GM21786 (cell line): Measurements from ENCODE around the gene SLC4A3.

Experiments used
- ATAC-seq: cut with Tn5 transposase; IDR thresholded peaks from one replicate; pipeline ENCODE4 v1.9.1; 2021; ENCODE audit not compliant: unreplicated experiment

Gene SLC4A3, protein sequence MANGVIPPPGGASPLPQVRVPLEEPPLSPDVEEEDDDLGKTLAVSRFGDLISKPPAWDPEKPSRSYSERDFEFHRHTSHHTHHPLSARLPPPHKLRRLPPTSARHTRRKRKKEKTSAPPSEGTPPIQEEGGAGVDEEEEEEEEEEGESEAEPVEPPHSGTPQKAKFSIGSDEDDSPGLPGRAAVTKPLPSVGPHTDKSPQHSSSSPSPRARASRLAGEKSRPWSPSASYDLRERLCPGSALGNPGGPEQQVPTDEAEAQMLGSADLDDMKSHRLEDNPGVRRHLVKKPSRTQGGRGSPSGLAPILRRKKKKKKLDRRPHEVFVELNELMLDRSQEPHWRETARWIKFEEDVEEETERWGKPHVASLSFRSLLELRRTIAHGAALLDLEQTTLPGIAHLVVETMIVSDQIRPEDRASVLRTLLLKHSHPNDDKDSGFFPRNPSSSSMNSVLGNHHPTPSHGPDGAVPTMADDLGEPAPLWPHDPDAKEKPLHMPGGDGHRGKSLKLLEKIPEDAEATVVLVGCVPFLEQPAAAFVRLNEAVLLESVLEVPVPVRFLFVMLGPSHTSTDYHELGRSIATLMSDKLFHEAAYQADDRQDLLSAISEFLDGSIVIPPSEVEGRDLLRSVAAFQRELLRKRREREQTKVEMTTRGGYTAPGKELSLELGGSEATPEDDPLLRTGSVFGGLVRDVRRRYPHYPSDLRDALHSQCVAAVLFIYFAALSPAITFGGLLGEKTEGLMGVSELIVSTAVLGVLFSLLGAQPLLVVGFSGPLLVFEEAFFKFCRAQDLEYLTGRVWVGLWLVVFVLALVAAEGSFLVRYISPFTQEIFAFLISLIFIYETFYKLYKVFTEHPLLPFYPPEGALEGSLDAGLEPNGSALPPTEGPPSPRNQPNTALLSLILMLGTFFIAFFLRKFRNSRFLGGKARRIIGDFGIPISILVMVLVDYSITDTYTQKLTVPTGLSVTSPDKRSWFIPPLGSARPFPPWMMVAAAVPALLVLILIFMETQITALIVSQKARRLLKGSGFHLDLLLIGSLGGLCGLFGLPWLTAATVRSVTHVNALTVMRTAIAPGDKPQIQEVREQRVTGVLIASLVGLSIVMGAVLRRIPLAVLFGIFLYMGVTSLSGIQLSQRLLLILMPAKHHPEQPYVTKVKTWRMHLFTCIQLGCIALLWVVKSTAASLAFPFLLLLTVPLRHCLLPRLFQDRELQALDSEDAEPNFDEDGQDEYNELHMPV

GRCh38 chr2:219627103-219628100, at the start of gene SLC4A3:
Gene SLC4A3 (plus strand): TSS chr2:219627630. CDS start chr2:219627993, 363 bp downstream.
- ATAC-seq, result no peak

DNA sequence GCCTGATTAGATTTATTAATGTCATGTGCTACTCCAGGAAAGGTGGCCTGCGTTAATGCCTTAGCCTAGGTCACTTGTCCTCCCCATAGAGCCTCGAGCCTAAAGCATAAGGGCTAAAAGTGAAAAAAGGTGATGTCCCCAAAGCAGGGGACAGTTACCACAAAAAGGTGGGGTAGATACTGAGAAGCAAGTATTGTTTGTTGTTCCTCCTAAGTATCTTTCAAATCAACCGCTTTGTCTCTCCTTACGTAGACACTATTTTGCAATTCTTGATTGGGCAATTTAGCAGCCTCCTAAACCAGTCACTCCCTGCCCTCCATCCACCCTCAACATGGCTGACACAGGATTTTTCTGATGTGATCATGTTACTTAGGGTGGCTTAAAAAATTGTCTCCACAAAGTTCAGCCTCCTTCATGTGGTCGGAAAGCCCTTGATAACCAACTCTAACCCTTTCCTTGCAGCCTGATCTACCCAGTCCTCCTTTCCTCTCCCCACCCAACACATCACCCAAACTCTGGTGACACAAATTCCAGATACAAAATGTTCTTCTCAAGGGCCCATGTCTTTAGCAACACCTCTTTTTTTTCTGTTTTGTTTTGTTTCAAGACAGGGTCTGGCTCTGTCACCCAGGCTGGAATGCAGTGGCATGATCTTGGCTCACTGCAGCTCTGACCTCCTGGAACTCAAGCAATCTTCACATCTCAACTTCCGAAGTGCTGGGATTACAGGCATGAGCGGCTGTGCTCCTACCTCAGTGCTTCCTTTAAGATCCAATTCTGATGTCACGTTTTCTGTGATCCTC, 48.4 kb upstream of the SLC4A3 start:
- ATAC-seq, result no peak

DNA sequence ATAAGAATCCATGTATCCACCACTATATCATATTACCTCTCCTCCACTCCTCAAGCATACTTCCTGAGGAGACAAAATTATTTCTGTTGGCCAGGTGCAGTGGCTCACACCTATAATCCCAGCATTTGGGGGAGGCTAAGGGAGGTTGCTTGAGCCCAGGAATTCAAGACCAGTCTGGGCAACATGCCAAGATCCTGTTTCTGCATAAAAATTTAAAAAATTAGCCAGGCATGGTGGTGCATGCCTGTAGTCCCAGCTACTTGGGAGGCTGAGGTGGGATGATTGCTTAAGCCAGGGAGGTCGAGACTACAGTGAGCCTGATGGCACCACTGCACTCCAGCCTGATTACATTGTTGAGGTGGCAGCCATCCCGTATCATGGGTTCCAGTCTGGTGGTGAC, 46.1 kb upstream of the SLC4A3 start:
- no peak for ATAC-seq

DNA sequence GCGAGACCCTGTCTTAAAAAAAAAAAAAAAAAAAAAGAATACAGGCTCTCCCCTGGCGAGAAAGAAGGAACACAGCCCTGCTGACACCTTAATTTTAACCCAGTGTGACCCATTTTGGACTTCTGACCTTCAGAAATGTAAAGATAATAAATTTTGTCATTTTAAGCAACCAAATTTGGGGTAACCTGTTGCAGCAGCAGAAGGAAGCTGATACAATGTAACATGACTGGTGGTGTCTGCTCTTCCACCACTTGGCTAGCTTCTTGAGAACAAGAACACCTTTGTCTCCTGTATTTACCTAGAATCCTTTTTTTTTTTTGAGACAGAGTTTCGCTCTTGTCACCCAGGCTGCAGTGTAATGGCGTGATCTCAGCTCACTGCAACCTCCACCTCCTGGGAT, 36.3 kb upstream of the SLC4A3 start:
- no peak for ATAC-seq

GRCh38 chr2:219592736-219593135, 34.7 kb upstream of the SLC4A3 start:
- ATAC-seq, result no peak

GRCh38 chr2:219593154-219593553, 34.3 kb upstream of the SLC4A3 start:
- no peak for ATAC-seq

DNA sequence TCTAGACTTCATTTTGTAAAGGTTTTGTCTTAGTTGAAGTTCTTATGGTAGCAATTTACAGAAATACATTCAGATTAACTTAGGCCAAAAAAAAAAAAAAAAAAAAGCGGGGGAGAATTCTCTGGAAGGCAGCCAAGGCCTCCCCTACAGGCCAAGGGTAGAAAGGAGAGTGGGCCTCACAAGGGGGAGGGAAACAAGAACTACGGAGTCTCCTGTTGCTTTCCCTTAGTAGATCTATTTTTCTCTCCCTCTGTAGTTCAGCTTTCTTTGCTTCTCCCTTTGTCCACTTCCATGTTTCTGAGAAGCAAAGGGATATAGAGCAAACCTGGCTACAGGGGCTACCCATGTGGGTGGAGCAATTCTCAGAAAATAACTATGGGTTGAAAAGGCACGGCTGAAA, 32.2 kb upstream of the SLC4A3 start:
- ATAC-seq, result no peak

DNA sequence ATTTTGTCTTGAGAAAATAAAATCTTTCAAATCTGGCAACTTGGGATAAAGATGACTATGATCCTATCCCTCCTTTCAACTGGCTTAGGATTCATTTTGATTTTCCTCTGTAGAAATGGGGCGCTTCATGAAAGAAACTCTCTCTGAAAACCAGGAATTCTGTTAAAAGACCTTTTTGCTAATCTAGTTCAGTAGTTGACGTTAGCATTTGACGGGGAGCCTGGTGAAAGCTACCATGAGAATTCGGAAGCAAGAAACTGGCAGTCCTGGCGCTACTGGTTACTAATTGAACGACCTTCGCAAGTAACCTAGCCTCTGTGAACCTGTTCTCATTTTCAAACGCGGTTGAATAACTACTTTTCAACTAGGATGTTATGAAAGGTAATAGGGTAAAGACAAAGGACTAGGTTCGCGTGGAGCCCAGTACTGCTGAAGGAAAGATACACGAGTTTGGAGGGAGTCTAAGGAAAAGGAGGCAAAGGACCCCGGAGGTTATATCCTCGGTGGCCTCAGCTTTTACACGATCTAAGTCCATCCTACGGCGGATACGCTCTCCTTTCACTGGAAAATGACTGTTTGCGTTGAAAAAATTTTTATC, 30.4 kb upstream of the SLC4A3 start:
- ATAC-seq, result peak; percentile 1

GRCh38 chr2:219597552-219598307, 29.7 kb upstream of the SLC4A3 start, which contains the start of gene STK11IP:
Gene STK11IP (plus strand): TSS chr2:219597857. CDS start chr2:219598120, 263 bp downstream.
- peak; percentile 92 for ATAC-seq

DNA sequence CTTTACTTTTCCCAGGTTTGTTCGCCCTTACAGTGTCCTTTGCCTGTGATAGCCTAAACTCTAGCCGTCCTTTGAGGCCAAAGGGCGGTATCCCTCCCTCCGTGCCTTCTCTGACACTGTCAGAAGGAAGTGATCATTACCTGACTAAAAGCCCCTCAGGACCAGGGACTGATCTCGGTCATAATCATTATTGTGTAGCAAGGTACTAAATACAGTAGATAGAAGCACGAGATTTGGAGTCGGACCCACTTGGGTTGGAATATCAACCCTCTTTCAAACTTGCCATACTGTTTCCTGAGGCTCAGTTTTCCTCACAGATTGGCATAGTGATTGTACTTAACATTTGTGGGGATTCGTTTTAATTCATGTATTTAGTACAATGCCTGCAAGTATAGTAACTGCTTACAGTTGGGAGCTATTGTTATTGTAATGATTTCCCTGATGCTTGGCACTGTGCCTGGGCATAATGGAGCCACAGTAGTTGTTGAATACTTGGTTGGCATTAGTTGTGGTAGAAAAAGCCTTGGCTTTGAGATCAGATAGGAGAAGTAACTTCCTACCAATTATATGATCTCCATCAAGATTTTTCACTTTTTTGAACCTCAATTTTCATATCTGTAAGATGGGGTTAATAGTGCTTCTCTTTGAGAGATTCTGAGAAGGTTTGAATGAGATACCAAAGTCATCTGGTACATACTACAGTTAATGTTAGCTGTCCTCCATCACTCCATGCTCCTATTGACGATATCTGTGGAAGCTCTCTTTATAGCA, 28.9 kb upstream of the SLC4A3 start:
- no peak for ATAC-seq

DNA sequence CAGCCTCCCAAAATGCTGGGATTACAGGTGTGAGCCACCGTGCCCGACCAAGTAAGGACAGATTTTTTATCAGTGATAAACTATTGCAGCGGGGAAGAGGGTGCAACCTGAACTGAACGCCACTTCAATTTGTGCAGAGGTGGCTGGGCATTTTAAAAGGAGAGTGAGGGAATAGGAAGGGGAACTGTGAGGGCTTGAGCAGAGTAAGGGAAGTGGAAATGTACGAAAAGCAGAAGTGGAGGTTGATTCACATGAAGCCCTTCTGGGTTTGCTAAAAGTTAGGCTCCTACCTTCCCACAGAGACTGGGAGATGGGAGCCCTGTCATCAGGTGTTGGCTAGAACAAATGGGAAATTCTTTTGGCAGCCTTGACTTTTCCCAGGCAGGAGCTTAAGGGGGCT, 23.7 kb upstream of the SLC4A3 start:
- no peak for ATAC-seq

GRCh38 chr2:219605607-219605954, 21.8 kb upstream of the SLC4A3 start:
- ATAC-seq, result no peak

GRCh38 chr2:219607931-219608330, 19.5 kb upstream of the SLC4A3 start:
- no peak for ATAC-seq

- ATAC-seq, result no peak
Measured at GRCh38 chr2:219608399-219608964, 18.9 kb upstream of the SLC4A3 start.

GRCh38 chr2:219609149-219609750, 18.2 kb upstream of the SLC4A3 start:
- ATAC-seq, result no peak

DNA sequence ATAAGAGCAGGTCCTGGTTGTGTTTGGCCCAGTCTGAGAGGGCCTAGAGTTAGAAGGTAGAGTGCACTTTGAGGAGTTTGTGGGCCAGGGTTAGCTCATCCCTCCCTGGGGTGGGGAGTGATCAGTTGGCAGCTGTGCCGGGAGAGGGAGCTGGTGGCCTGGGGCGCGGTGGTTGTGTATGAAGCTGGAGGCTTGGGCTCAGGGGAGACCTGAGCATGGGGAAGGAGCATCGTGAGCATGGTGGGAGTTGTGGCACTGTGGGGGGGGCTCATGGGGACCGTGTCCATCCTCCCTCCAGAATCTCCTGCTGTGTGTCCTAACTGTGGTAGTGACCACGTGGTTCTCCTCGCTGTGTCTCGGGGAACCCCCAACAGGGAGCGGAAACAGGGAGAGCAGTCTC, 16.1 kb upstream of the SLC4A3 start:
- no peak for ATAC-seq
